OCI-LY3 (cell line): Measurements from ENCODE around the gene TTL.
"Not testable (repeated sequence)": the region's sequence is repeated elsewhere in the genome, so short reads cannot be mapped to it uniquely, and the experiment has no call there.

ENCODE experiments used
- EZH2phosphoT487 ChIP-seq: fragments of 200-600 bp; shearing (Covaris generic); IDR thresholded peaks from 2 replicates; pipeline ENCODE4 v1.6.1; 2018; ENCODE audit warnings: antibody characterized with exemption, mixed run types, low read depth
- TF ChIP-seq, protein P1 (sequence below): fragments of 200-600, 300-600 bp; sonication (generic); IDR thresholded peaks from 2 replicates; pipeline ENCODE4 v1.5.1; 2014; ENCODE audit warnings: antibody characterized with exemption, low read length, low read depth

DNA sequence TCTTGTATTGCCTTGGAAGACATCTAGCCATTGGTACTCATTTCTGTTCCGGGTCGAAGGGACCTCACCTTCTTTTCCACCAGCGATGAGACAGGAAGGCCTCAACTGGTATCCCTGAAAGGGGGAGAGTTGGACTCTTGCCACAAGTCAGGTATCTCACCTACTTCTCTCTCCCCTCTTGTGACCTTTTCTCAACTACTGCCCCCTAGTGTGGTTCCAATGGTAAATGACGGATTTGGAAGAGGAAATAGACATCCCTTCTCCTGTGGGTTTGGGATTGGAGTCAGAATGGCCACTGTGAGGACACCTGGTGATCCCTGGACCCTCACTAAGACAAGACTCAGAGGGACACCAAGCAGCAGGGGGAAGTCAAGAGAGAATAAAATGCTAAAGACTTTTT is 13.9 kb downstream of the TTL start:
- TF ChIP-seq, protein P1, sequence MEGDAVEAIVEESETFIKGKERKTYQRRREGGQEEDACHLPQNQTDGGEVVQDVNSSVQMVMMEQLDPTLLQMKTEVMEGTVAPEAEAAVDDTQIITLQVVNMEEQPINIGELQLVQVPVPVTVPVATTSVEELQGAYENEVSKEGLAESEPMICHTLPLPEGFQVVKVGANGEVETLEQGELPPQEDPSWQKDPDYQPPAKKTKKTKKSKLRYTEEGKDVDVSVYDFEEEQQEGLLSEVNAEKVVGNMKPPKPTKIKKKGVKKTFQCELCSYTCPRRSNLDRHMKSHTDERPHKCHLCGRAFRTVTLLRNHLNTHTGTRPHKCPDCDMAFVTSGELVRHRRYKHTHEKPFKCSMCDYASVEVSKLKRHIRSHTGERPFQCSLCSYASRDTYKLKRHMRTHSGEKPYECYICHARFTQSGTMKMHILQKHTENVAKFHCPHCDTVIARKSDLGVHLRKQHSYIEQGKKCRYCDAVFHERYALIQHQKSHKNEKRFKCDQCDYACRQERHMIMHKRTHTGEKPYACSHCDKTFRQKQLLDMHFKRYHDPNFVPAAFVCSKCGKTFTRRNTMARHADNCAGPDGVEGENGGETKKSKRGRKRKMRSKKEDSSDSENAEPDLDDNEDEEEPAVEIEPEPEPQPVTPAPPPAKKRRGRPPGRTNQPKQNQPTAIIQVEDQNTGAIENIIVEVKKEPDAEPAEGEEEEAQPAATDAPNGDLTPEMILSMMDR = not testable (repeated sequence)
- not testable (repeated sequence) for TF ChIP-seq EZH2phosphoT487
